ENCODE data around the gene EYA3.

EYA3 gene

DNA sequence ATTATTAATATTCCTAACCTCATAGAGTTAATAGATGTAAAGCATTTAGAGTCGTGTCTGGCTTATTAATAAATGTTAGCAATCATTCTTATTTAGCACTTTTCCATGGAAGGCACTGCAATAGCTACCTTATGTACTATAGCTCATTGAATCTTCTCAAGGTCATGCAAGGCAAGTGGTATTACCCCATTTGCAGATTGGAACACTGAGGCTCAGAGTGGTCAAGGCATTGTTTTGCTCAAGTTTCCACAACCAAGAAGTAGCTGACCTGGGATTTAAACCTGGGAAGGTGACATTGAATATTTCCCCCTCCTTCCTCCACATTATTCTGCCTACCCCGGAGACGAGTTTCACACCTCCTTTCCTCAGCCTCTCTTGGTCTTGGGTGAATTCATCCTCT, 37.8 kb upstream of the EYA3 start:
- Histone ChIP-seq H3K27me3 (ENCODE audit: control insufficient read depth, low read length) (no peaks in the 10 kb centered on the region), H3K4me1 (ENCODE audit: control insufficient read depth, low read length) (peaks cover 66% of the 10 kb centered on the region), H3K27ac (ENCODE audit: low read depth, low read length) (peak overlapping the region; percentile 82), H3F3A (ENCODE audit: control insufficient read depth, insufficient read depth) (peaks cover 26% of the 10 kb centered on the region), H3K9me3 (ENCODE audit: control insufficient read depth, insufficient read depth, low read length) (no peaks in the 10 kb centered on the region), H3K9me2 (replicated peaks; ENCODE audit: control insufficient read depth, low read length) (no peaks in the 10 kb centered on the region), H3K36me3 (ENCODE audit: control insufficient read depth, low read length) (no peaks in the 10 kb centered on the region), H3K4me3 (ENCODE audit: low read length) (peak overlapping the region; percentile 54), H3K4me2 (ENCODE audit: low read length) (peak overlapping the region; percentile 64), H3K79me2 (ENCODE audit: control insufficient read depth, low read length) (no peaks in the 10 kb centered on the region), H4K20me1 (ENCODE audit: control insufficient read depth, insufficient read depth, low read depth, low read length) (no peaks in the 10 kb centered on the region)
- no peak for TF ChIP-seq CTCF (IDR thresholded peaks at IDR 0.05; ENCODE audit: low read depth, low read length, poor library complexity, severe bottlenecking)
- no peak for TF ChIP-seq EZH2phosphoT487 (IDR thresholded peaks at IDR 0.05; ENCODE audit: borderline replicate concordance, low read length)

- Histone ChIP-seq H3K9me2 (replicated peaks; ENCODE audit: control insufficient read depth, low read length) (no peaks in the 10 kb centered on the region), H3K27ac (ENCODE audit: low read depth, low read length) (peak overlapping the region; percentile 60), H3K4me2 (ENCODE audit: low read length) (peak overlapping the region; percentile 74), H3K79me2 (ENCODE audit: control insufficient read depth, low read length) (no peaks in the 10 kb centered on the region), H3F3A (ENCODE audit: control insufficient read depth, insufficient read depth) (peaks cover 20% of the 10 kb centered on the region), H3K9me3 (ENCODE audit: control insufficient read depth, insufficient read depth, low read length) (no peaks in the 10 kb centered on the region), H3K4me3 (ENCODE audit: low read length) (peak overlapping the region; percentile 59), H3K4me1 (ENCODE audit: control insufficient read depth, low read length) (peaks cover 58% of the 10 kb centered on the region), H4K20me1 (ENCODE audit: control insufficient read depth, insufficient read depth, low read depth, low read length) (no peaks in the 10 kb centered on the region), H3K27me3 (ENCODE audit: control insufficient read depth, low read length) (no peaks in the 10 kb centered on the region), H3K36me3 (ENCODE audit: control insufficient read depth, low read length) (no peaks in the 10 kb centered on the region)
- TF ChIP-seq EZH2phosphoT487 (IDR thresholded peaks at IDR 0.05; ENCODE audit: borderline replicate concordance, low read length) (no peak), CTCF (IDR thresholded peaks at IDR 0.05; ENCODE audit: low read depth, low read length, poor library complexity, severe bottlenecking) (no peak)
Observed at GRCh38 chr1:28123461-28123961, 35.1 kb upstream of the EYA3 start.

DNA sequence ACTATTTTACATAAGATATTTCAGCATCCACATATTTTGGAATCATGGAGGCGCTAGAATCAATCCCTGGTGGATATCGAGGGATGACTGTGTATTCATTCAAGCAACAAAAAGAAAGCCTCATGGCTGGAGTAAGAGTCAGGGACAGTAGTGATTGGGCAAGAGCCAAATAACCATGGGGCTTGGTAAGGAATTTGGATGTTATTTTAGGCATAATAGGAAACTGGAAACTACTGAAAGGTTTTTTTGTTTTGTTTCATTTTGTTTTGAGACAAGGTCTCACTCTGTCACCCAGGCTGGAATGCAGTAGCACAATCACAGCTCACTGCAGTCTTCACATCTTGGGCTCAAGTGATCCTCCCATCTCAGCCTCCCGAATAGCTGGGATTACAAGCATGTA, 33.8 kb upstream of the EYA3 start:
- H3K4me1 ChIP-seq (ENCODE audit: control insufficient read depth, low read length): peaks cover 44% of the 10 kb centered on the region
- no peaks in the 10 kb centered on the region for H3K9me2 ChIP-seq (replicated peaks; ENCODE audit: control insufficient read depth, low read length)
- no peaks in the 10 kb centered on the region for H3K79me2 ChIP-seq (ENCODE audit: control insufficient read depth, low read length)
- H3K4me2 ChIP-seq (ENCODE audit: low read length): peak overlapping the region; percentile 30
- H3K9me3 ChIP-seq (ENCODE audit: control insufficient read depth, insufficient read depth, low read length): no peaks in the 10 kb centered on the region
- H4K20me1 ChIP-seq (ENCODE audit: control insufficient read depth, insufficient read depth, low read depth, low read length): no peaks in the 10 kb centered on the region
- H3K36me3 ChIP-seq (ENCODE audit: control insufficient read depth, low read length): no peaks in the 10 kb centered on the region
- H3K27me3 ChIP-seq (ENCODE audit: control insufficient read depth, low read length): no peaks in the 10 kb centered on the region
- 0 out of 2 replicates have a peak overlapping the region, but pooled peaks have one; percentile 12 for H3K4me3 ChIP-seq (ENCODE audit: low read length)
- no peak for TF ChIP-seq EZH2phosphoT487 (IDR thresholded peaks at IDR 0.05; ENCODE audit: borderline replicate concordance, low read length)
- peaks cover 17% of the 10 kb centered on the region for H3F3A ChIP-seq (ENCODE audit: control insufficient read depth, insufficient read depth)
- H3K27ac ChIP-seq (ENCODE audit: low read depth, low read length): no peak overlapping the region

- Histone ChIP-seq H3K9me2 (replicated peaks; ENCODE audit: control insufficient read depth, low read length) (no peaks in the 10 kb centered on the region), H3K9me3 (ENCODE audit: control insufficient read depth, insufficient read depth, low read length) (no peaks in the 10 kb centered on the region), H3K36me3 (ENCODE audit: control insufficient read depth, low read length) (no peaks in the 10 kb centered on the region), H4K20me1 (ENCODE audit: control insufficient read depth, insufficient read depth, low read depth, low read length) (no peaks in the 10 kb centered on the region), H3K27ac (ENCODE audit: low read depth, low read length) (no peak overlapping the region), H3K27me3 (ENCODE audit: control insufficient read depth, low read length) (no peaks in the 10 kb centered on the region), H3K79me2 (ENCODE audit: control insufficient read depth, low read length) (no peaks in the 10 kb centered on the region), H3K4me3 (ENCODE audit: low read length) (no peak overlapping the region), H3K4me2 (ENCODE audit: low read length) (no peak overlapping the region), H3K4me1 (ENCODE audit: control insufficient read depth, low read length) (peaks cover 34% of the 10 kb centered on the region), H3F3A (ENCODE audit: control insufficient read depth, insufficient read depth) (no peaks in the 10 kb centered on the region)
- TF ChIP-seq EZH2phosphoT487 (IDR thresholded peaks at IDR 0.05; ENCODE audit: borderline replicate concordance, low read length): no peak
- no peak for TF ChIP-seq CTCF (IDR thresholded peaks at IDR 0.05; ENCODE audit: low read depth, low read length, poor library complexity, severe bottlenecking)
Observed at GRCh38 chr1:28119556-28119955, 31.1 kb upstream of the EYA3 start.

Data from DOHH2 (cell line).